ENCODE measurements around the gene SYS1.

Gene SYS1

GRCh38 chr20:45344168-45344860 lies 18.6 kb upstream of the SYS1 start:
- H3K36me3 ChIP-seq (ENCODE audit: control insufficient read depth, insufficient read depth, low read length), result no peaks in the 10 kb centered on the region
- no peak for TF ChIP-seq CTCF (IDR thresholded peaks at IDR 0.05; ENCODE audit: insufficient read depth, low read length, poor library complexity, severe bottlenecking)
- H3K27me3 ChIP-seq (replicated peaks; ENCODE audit: control insufficient read depth, insufficient read depth, low read length), result no peaks in the 10 kb centered on the region; the same call in 1 of the 2 replicates
- H3K4me3 ChIP-seq (replicated peaks; ENCODE audit: low read depth, low read length), result no peak overlapping the region
- no peak for DNase-seq (ENCODE audit: extremely low read depth, insufficient read length)

DNA sequence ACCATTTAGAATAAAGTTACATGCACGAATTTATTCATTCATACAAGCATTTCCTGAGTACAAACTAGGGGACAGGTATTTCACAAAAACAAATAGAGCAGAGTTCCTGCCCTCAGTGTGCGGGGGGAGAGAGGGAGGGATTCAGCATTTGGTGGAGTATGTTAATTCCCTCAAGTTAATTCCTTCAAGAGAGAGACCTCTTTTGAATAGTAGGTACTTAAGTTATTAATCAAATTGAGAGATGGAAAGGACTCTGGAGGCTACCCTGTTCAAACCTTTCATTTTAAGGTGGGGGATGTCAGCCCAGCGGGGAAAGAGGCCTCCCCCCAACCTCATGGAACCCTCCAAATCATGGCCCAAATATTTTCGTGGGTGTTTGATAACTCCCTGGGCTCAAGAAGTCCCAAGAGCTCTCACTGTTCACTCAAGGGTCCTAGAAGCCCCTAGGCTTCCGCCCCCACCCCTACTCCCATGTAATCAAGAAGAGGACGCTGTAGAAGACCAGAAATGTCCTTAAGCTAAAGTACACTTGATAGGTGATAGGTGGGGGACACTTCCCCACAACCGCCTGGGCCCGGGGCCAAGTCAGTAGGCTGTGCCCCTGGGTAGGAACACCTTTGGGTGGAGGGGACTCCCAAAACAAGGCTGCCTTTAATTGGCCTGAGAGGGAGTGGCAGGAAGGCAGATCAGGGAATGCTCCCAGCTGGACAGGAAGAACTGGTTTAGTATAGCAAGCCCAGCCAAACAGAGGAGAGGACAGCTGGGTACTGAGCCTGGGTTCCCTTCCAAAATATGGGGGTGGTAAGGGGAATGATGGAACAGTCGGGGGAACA lies 17.6 kb upstream of the SYS1 start:
- DNase-seq (ENCODE audit: extremely low read depth, insufficient read length), result no peak
- Histone ChIP-seq H3K36me3 (ENCODE audit: control insufficient read depth, insufficient read depth, low read length) (no peaks in the 10 kb centered on the region), H3K4me3 (replicated peaks; ENCODE audit: low read depth, low read length) (no peak overlapping the region), H3K27me3 (replicated peaks; ENCODE audit: control insufficient read depth, insufficient read depth, low read length) (no peaks in the 10 kb centered on the region)
- no peak for TF ChIP-seq CTCF (IDR thresholded peaks at IDR 0.05; ENCODE audit: insufficient read depth, low read length, poor library complexity, severe bottlenecking)

DNA sequence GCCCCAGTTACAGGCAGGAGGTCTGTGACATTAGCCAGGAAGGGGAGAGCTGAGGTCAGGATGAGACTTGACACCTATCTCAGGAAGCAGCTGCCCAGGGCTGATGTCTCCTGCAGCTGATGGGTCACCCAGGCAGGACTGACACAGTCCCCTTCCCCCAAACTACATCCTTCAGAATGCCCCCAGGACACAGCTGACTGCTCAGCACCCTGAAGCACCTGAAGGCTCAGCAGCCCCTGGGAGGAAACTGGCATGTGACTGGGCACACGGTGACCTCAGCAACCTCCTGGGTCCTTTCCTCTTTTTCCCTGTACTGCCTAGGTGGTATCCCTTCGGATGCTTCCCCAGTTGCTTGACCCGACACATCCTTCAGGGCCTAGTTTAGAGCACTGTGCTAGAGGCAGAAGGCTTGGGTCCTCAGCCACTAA lies 16.7 kb upstream of the SYS1 start:
- Histone ChIP-seq H3K36me3 (ENCODE audit: control insufficient read depth, insufficient read depth, low read length) (no peaks in the 10 kb centered on the region), H3K27me3 (replicated peaks; ENCODE audit: control insufficient read depth, insufficient read depth, low read length) (no peaks in the 10 kb centered on the region), H3K4me3 (replicated peaks; ENCODE audit: low read depth, low read length) (no peak overlapping the region)
- DNase-seq (ENCODE audit: extremely low read depth, insufficient read length), result no peak
- no peak for TF ChIP-seq CTCF (IDR thresholded peaks at IDR 0.05; ENCODE audit: insufficient read depth, low read length, poor library complexity, severe bottlenecking)

DNA sequence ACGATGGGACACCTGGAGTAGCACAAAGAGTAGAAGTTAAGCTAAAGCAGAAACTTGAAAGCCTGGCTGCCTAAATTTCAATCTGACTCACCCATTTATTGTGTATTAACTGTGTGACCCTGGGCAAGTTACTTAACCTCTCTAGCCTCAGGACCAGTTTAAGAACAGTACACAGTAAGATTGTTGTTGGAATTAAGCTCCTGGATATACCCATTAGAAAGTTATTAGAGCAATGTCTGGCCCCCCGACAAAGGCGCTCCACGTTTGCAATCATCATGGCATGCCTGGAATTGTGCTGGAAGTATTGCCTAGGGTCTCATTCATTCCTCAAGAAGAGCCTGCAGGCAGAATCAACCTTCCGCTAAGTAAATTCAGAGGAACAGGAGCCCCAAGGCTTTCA lies 16.1 kb upstream of the SYS1 start:
- Histone ChIP-seq H3K4me3 (replicated peaks; ENCODE audit: low read depth, low read length) (no peak overlapping the region), H3K36me3 (ENCODE audit: control insufficient read depth, insufficient read depth, low read length) (no peaks in the 10 kb centered on the region), H3K27me3 (replicated peaks; ENCODE audit: control insufficient read depth, insufficient read depth, low read length) (no peaks in the 10 kb centered on the region)
- no peak for DNase-seq (ENCODE audit: extremely low read depth, insufficient read length)
- TF ChIP-seq CTCF (IDR thresholded peaks at IDR 0.05; ENCODE audit: insufficient read depth, low read length, poor library complexity, severe bottlenecking), result no peak

DNA sequence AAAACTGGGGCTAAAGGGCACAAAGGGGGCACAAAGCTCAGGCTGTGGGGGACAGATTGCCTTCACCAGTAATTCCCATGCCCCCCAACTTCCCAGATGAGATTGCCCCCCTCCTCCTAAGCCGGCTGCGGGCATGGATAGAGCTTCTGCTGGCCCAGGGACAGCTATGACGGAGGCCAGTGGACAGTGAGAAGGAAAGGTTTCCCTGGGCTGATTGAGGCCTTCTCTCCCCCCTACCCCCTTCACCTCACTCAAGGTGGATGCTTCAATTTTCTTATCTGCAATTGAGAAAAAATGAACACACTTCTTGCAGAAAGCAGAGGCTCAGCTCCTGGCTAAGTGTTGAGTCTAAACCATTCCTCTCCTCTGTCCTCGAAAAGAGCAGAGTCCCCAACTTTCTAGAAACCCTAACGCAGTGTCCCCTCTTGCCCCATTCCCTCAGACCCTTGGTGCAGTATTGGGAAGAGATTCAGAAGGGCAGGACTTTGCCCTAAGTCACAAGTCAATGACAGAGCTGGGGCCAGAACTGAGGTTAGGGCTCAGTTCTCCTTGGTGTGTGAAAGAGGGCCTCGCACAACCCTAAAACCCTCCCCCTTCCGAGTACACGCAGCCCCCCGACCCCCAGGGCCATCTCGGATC lies 15.5 kb upstream of the SYS1 start:
- Histone ChIP-seq H3K27me3 (replicated peaks; ENCODE audit: control insufficient read depth, insufficient read depth, low read length) (no peaks in the 10 kb centered on the region), H3K4me3 (replicated peaks; ENCODE audit: low read depth, low read length) (peak overlapping the region; percentile 54), H3K36me3 (ENCODE audit: control insufficient read depth, insufficient read depth, low read length) (no peaks in the 10 kb centered on the region)
- DNase-seq (ENCODE audit: extremely low read depth, insufficient read length), result no peak
- no peak for TF ChIP-seq CTCF (IDR thresholded peaks at IDR 0.05; ENCODE audit: insufficient read depth, low read length, poor library complexity, severe bottlenecking)
